COLO829 (cell line): Measurements from ENCODE around the gene SPATA2L.

Experiments
- DNase-seq: peaks from one replicate; pipeline ENCODE4 v3.0.0; 2012; ENCODE audit warnings: low spot score

Gene SPATA2L

GRCh38 chr16:89729293-89729692, 27.8 kb upstream of the SPATA2L start:
- no peak for DNase-seq

GRCh38 chr16:89727406-89728120, 26.1 kb upstream of the SPATA2L start:
- DNase-seq: no peak

- peak; percentile 38 for DNase-seq
Observed at GRCh38 chr16:89723279-89724250, 22.1 kb upstream of the SPATA2L start.

GRCh38 chr16:89722392-89723278, 21.1 kb upstream of the SPATA2L start:
- DNase-seq: no peak

- DNase-seq: no peak
Observed at GRCh38 chr16:89721546-89722391, 20.3 kb upstream of the SPATA2L start.

GRCh38 chr16:89720813-89721545, 19.5 kb upstream of the SPATA2L start, which contains the start of the genes VPS9D1 and ZNF276:
Gene VPS9D1 (minus strand): TSS chr16:89720898. CDS start chr16:89720861, 37 bp downstream.
Gene ZNF276 (plus strand): TSS chr16:89721537. CDS start chr16:89721641, 104 bp downstream.
- DNase-seq: no peak

- no peak for DNase-seq
Observed at GRCh38 chr16:89720551-89720812, 19.0 kb upstream of the SPATA2L start.

- no peak for DNase-seq
Observed at GRCh38 chr16:89717688-89718505, 16.4 kb upstream of the SPATA2L start.

- no peak for DNase-seq
Observed at GRCh38 chr16:89716916-89717687, 15.6 kb upstream of the SPATA2L start.

GRCh38 chr16:89716493-89716892, 15.0 kb upstream of the SPATA2L start:
- no peak for DNase-seq

GRCh38 chr16:89712274-89712781, 10.8 kb upstream of the SPATA2L start:
- no peak for DNase-seq

- DNase-seq: peak; percentile 87
Observed at GRCh38 chr16:89711601-89712273, 10.2 kb upstream of the SPATA2L start.

GRCh38 chr16:89710709-89711564, 9.4 kb upstream of the SPATA2L start:
- no peak for DNase-seq

GRCh38 chr16:89709716-89710432, 8.4 kb upstream of the SPATA2L start:
- no peak for DNase-seq

GRCh38 chr16:89709166-89709565, 7.7 kb upstream of the SPATA2L start:
- DNase-seq: no peak

- DNase-seq: no peak
Observed at GRCh38 chr16:89708481-89708931, 7.0 kb upstream of the SPATA2L start.
